K562 (cell line): ENCODE measurements around the gene CUL4B. TPM values are rescaled to one million over a fixed set of nuclear protein-coding genes. Genes with fewer than 3 reads are reported as not detected.

Experiments used
- ELF2 ChIP-seq: fragments of 250-450 bp; sonication (Bioruptor Pico); IDR thresholded peaks from 2 replicates; pipeline ENCODE4 v1.5.0; 2021; ENCODE audit warnings: mild to moderate bottlenecking
- ERF ChIP-seq: fragments of 450-650 bp; formaldehyde crosslinking; IDR thresholded peaks from 2 replicates; pipeline ENCODE4 v1.4.0; 2020; ENCODE audit warnings: mild to moderate bottlenecking, mixed read lengths
- MAFF ChIP-seq: IDR thresholded peaks from 2 replicates; pipeline ENCODE4 v1.6.1; 2012; ENCODE audit warnings: low read length, improper control_type of control experiment
- PCBP2 ChIP-seq: fragments of 200-400 bp; formaldehyde crosslinking; IDR thresholded peaks from 2 replicates; pipeline ENCODE4 v1.6.1; 2018; ENCODE audit warnings: low read length, low read depth, mild to moderate bottlenecking, moderate library complexity; ENCODE audit not compliant: poor library complexity, severe bottlenecking
- PHTF2 ChIP-seq: fragments of 250-450 bp; sonication (Bioruptor Pico); IDR thresholded peaks from 2 replicates; pipeline ENCODE4 v1.5.0; 2021; ENCODE audit warnings: mild to moderate bottlenecking
- POLR2B ChIP-seq: fragments of 450-650 bp; IDR thresholded peaks from 2 replicates; pipeline ENCODE4 v1.6.1; 2018; ENCODE audit warnings: low read depth; ENCODE audit not compliant: partially characterized antibody
- ZC3H4 ChIP-seq: sonication (generic); formaldehyde crosslinking; IDR thresholded peaks from 2 replicates; pipeline ENCODE4 v1.9.0; 2021; ENCODE audit warnings: missing genetic modification reagents, borderline replicate concordance
- ZKSCAN1 ChIP-seq: fragments of 150-350 bp; IDR thresholded peaks from 2 replicates; pipeline ENCODE4 v1.6.1; 2016; ENCODE audit warnings: low read depth, low read length
- polyA plus RNA-seq, 8 experiments: library from polyadenylated mRNA; depleted of rRNA in 4 of 8; stranded (reverse) in 5 of 8; unstranded in 3 of 8; fragments of >200 nt; fragmentation: Nextera tagmentation in 2 of 8; fragmentation: Illumina TruSeq in 1 of 8; extraction: Ambion mirVana in 2 of 8; extraction: Trizol in 1 of 8; gene quantifications; 2 replicates each; pipeline versions ENCODE4 v1.2.1 to v1.2.3, GENCODE V29; 2011 to 2014; ENCODE audit warnings: inconsistent platforms in 1 of 8, missing spikeins in 1 of 8
- total RNA-seq, 7 experiments: library from RNA; depleted of rRNA in 6 of 7; stranded (reverse); fragments of >200 nt in 6 of 7; fragmentation: Illumina TruSeq in 2 of 7; extraction: Trizol in 2 of 7; gene quantifications; 2 replicates each; pipeline versions ENCODE4 v1.2.1 to v1.2.3, GENCODE V29; 2011 to 2021; ENCODE audit warnings: low replicate concordance in 1 of 7
- TF ChIP-seq, protein P1 (sequence below): fragments of 450-650 bp; IDR thresholded peaks from 2 replicates; pipeline ENCODE4 v1.6.1; 2016; ENCODE audit warnings: mild to moderate bottlenecking, moderate library complexity
- TF ChIP-seq, protein P2 (sequence below): fragments of 450-650 bp; formaldehyde crosslinking; IDR thresholded peaks from 2 replicates; pipeline ENCODE4 v1.4.0; 2022; ENCODE audit warnings: missing genetic modification characterization
- TF ChIP-seq, protein P3 (sequence below): sonication (generic); formaldehyde crosslinking; IDR thresholded peaks from 2 replicates; pipeline ENCODE4 v1.8.0; 2022; ENCODE audit warnings: missing genetic modification reagents, mild to moderate bottlenecking, borderline replicate concordance
- TF ChIP-seq, protein P4 (sequence below): fragments of 450-650 bp; IDR thresholded peaks from 2 replicates; pipeline ENCODE4 v1.6.1; 2016

The CUL4B gene
- total and polyA plus RNA-seq, 9 of the 15 experiments (the other 6 are each of a cell fraction or from before 2014, with no cell fraction given) = 15.0 to 41.7 (median 37.5) TPM

DNA sequence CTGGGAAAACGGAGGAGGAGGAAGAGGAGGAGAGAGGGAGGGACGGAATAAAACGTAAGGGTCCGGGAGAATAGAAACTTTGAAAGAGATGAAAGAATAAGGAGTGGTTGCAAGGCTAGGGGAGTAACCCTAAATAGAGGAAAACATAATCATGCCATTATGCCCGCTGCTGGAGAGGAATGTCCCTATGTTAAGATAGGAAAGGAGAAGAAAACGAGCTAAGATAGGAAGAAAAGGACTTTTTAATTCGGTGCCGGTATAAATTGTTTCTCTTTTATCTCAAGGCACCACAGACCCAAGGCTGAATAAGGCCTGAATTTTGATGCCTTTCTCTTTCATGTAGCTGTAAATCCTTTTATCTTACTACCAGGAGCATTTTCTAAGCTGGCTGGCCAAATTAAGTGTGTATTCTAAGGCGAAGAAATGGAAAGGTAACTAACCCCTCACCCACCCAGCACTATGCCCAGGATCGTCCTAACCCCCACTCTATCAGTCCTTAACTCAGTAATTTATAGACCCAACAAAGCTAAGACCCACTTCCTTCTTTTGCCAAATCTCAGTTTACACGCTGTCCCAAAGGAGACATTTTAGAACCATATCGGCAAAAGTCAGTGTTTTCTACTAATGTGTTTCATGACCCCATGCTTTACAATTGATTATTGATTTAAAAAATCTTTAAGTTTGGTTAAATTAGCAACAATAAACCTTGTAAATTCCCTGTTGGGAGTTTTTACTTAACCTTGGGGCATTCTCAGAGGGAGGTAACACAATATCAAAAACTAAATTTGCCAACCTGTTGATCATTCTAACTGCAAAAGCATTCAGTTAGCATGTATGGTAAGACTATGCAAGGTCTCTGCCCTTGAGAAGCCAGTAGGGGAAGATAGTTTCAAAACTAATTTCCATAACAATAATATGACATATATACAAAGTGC is 1.1 kb upstream of the CUL4B start (continued):
- TF ChIP-seq, protein P1, sequence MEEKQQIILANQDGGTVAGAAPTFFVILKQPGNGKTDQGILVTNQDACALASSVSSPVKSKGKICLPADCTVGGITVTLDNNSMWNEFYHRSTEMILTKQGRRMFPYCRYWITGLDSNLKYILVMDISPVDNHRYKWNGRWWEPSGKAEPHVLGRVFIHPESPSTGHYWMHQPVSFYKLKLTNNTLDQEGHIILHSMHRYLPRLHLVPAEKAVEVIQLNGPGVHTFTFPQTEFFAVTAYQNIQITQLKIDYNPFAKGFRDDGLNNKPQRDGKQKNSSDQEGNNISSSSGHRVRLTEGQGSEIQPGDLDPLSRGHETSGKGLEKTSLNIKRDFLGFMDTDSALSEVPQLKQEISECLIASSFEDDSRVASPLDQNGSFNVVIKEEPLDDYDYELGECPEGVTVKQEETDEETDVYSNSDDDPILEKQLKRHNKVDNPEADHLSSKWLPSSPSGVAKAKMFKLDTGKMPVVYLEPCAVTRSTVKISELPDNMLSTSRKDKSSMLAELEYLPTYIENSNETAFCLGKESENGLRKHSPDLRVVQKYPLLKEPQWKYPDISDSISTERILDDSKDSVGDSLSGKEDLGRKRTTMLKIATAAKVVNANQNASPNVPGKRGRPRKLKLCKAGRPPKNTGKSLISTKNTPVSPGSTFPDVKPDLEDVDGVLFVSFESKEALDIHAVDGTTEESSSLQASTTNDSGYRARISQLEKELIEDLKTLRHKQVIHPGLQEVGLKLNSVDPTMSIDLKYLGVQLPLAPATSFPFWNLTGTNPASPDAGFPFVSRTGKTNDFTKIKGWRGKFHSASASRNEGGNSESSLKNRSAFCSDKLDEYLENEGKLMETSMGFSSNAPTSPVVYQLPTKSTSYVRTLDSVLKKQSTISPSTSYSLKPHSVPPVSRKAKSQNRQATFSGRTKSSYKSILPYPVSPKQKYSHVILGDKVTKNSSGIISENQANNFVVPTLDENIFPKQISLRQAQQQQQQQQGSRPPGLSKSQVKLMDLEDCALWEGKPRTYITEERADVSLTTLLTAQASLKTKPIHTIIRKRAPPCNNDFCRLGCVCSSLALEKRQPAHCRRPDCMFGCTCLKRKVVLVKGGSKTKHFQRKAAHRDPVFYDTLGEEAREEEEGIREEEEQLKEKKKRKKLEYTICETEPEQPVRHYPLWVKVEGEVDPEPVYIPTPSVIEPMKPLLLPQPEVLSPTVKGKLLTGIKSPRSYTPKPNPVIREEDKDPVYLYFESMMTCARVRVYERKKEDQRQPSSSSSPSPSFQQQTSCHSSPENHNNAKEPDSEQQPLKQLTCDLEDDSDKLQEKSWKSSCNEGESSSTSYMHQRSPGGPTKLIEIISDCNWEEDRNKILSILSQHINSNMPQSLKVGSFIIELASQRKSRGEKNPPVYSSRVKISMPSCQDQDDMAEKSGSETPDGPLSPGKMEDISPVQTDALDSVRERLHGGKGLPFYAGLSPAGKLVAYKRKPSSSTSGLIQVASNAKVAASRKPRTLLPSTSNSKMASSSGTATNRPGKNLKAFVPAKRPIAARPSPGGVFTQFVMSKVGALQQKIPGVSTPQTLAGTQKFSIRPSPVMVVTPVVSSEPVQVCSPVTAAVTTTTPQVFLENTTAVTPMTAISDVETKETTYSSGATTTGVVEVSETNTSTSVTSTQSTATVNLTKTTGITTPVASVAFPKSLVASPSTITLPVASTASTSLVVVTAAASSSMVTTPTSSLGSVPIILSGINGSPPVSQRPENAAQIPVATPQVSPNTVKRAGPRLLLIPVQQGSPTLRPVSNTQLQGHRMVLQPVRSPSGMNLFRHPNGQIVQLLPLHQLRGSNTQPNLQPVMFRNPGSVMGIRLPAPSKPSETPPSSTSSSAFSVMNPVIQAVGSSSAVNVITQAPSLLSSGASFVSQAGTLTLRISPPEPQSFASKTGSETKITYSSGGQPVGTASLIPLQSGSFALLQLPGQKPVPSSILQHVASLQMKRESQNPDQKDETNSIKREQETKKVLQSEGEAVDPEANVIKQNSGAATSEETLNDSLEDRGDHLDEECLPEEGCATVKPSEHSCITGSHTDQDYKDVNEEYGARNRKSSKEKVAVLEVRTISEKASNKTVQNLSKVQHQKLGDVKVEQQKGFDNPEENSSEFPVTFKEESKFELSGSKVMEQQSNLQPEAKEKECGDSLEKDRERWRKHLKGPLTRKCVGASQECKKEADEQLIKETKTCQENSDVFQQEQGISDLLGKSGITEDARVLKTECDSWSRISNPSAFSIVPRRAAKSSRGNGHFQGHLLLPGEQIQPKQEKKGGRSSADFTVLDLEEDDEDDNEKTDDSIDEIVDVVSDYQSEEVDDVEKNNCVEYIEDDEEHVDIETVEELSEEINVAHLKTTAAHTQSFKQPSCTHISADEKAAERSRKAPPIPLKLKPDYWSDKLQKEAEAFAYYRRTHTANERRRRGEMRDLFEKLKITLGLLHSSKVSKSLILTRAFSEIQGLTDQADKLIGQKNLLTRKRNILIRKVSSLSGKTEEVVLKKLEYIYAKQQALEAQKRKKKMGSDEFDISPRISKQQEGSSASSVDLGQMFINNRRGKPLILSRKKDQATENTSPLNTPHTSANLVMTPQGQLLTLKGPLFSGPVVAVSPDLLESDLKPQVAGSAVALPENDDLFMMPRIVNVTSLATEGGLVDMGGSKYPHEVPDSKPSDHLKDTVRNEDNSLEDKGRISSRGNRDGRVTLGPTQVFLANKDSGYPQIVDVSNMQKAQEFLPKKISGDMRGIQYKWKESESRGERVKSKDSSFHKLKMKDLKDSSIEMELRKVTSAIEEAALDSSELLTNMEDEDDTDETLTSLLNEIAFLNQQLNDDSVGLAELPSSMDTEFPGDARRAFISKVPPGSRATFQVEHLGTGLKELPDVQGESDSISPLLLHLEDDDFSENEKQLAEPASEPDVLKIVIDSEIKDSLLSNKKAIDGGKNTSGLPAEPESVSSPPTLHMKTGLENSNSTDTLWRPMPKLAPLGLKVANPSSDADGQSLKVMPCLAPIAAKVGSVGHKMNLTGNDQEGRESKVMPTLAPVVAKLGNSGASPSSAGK = no peak
- no peak for TF ChIP-seq MAFF
- TF ChIP-seq, protein P2, sequence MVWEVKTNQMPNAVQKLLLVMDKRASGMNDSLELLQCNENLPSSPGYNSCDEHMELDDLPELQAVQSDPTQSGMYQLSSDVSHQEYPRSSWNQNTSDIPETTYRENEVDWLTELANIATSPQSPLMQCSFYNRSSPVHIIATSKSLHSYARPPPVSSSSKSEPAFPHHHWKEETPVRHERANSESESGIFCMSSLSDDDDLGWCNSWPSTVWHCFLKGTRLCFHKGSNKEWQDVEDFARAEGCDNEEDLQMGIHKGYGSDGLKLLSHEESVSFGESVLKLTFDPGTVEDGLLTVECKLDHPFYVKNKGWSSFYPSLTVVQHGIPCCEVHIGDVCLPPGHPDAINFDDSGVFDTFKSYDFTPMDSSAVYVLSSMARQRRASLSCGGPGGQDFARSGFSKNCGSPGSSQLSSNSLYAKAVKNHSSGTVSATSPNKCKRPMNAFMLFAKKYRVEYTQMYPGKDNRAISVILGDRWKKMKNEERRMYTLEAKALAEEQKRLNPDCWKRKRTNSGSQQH (CRISPR knock-in tag) = peak; percentile 44; the same call in 1 of the 2 replicates
- peak; percentile 72 for TF ChIP-seq POLR2B
- TF ChIP-seq, protein P3, sequence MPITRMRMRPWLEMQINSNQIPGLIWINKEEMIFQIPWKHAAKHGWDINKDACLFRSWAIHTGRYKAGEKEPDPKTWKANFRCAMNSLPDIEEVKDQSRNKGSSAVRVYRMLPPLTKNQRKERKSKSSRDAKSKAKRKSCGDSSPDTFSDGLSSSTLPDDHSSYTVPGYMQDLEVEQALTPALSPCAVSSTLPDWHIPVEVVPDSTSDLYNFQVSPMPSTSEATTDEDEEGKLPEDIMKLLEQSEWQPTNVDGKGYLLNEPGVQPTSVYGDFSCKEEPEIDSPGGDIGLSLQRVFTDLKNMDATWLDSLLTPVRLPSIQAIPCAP (CRISPR knock-in tag) = no peak
- TF ChIP-seq ERF = no peak
- no peak for TF ChIP-seq PHTF2 (CRISPR knock-in tag)
- TF ChIP-seq ELF2 = no peak
- TF ChIP-seq ZC3H4 = no peak
- TF ChIP-seq PCBP2 = no peak
- TF ChIP-seq, protein P4, sequence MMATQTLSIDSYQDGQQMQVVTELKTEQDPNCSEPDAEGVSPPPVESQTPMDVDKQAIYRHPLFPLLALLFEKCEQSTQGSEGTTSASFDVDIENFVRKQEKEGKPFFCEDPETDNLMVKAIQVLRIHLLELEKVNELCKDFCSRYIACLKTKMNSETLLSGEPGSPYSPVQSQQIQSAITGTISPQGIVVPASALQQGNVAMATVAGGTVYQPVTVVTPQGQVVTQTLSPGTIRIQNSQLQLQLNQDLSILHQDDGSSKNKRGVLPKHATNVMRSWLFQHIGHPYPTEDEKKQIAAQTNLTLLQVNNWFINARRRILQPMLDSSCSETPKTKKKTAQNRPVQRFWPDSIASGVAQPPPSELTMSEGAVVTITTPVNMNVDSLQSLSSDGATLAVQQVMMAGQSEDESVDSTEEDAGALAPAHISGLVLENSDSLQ = no peak
- TF ChIP-seq ZKSCAN1 = no peak
